ENCODE measurements around the gene BLID.

BLID gene

GRCh38 chr11:122138744-122139594 is 23.0 kb upstream of the BLID start:
- no peaks in the 10 kb centered on the region for H3K9me3 ChIP-seq (ENCODE audit: control insufficient read depth, low read depth, low read length)
- no peak overlapping the region for H3K9ac ChIP-seq (ENCODE audit: low read length)
- H3K36me3 ChIP-seq (ENCODE audit: control insufficient read depth, low read depth, low read length) = no peaks in the 10 kb centered on the region
- H3K27me3 ChIP-seq (ENCODE audit: control insufficient read depth, insufficient read depth, low read length) = peaks cover 31% of the 10 kb centered on the region
- no peaks in the 10 kb centered on the region for H3K4me1 ChIP-seq (ENCODE audit: control insufficient read depth, low read depth, low read length)
- no peak overlapping the region for H3K27ac ChIP-seq (ENCODE audit: low read length)
- H3K4me3 ChIP-seq (ENCODE audit: low read length) = no peak overlapping the region

- Histone ChIP-seq H3K4me1 (ENCODE audit: control insufficient read depth, low read depth, low read length) (no peaks in the 10 kb centered on the region), H3K27ac (ENCODE audit: low read length) (no peak overlapping the region), H3K4me3 (ENCODE audit: low read length) (no peak overlapping the region), H3K9me3 (ENCODE audit: control insufficient read depth, low read depth, low read length) (no peaks in the 10 kb centered on the region), H3K27me3 (ENCODE audit: control insufficient read depth, insufficient read depth, low read length) (peaks cover 31% of the 10 kb centered on the region), H3K36me3 (ENCODE audit: control insufficient read depth, low read depth, low read length) (no peaks in the 10 kb centered on the region), H3K9ac (ENCODE audit: low read length) (no peak overlapping the region)
Observed at GRCh38 chr11:122137078-122137793, 21.2 kb upstream of the BLID start.

- Histone ChIP-seq H3K9me3 (ENCODE audit: control insufficient read depth, low read depth, low read length) (no peaks in the 10 kb centered on the region), H3K36me3 (ENCODE audit: control insufficient read depth, low read depth, low read length) (no peaks in the 10 kb centered on the region), H3K9ac (ENCODE audit: low read length) (no peak overlapping the region), H3K4me3 (ENCODE audit: low read length) (no peak overlapping the region), H3K4me1 (ENCODE audit: control insufficient read depth, low read depth, low read length) (no peaks in the 10 kb centered on the region), H3K27ac (ENCODE audit: low read length) (no peak overlapping the region), H3K27me3 (ENCODE audit: control insufficient read depth, insufficient read depth, low read length) (no peaks in the 10 kb centered on the region)
Observed at GRCh38 chr11:122131126-122131525, 15.1 kb upstream of the BLID start.

- H3K9ac ChIP-seq (ENCODE audit: low read length) = no peak overlapping the region
- no peak overlapping the region for H3K4me3 ChIP-seq (ENCODE audit: low read length)
- no peaks in the 10 kb centered on the region for H3K4me1 ChIP-seq (ENCODE audit: control insufficient read depth, low read depth, low read length)
- no peaks in the 10 kb centered on the region for H3K9me3 ChIP-seq (ENCODE audit: control insufficient read depth, low read depth, low read length)
- no peaks in the 10 kb centered on the region for H3K36me3 ChIP-seq (ENCODE audit: control insufficient read depth, low read depth, low read length)
- H3K27me3 ChIP-seq (ENCODE audit: control insufficient read depth, insufficient read depth, low read length) = no peaks in the 10 kb centered on the region
- H3K27ac ChIP-seq (ENCODE audit: low read length) = no peak overlapping the region
Observed at GRCh38 chr11:122128146-122128545, 12.1 kb upstream of the BLID start.

- H3K36me3 ChIP-seq (ENCODE audit: control insufficient read depth, low read depth, low read length) = no peaks in the 10 kb centered on the region
- no peak overlapping the region for H3K4me3 ChIP-seq (ENCODE audit: low read length)
- H3K27me3 ChIP-seq (ENCODE audit: control insufficient read depth, insufficient read depth, low read length) = no peaks in the 10 kb centered on the region
- H3K9ac ChIP-seq (ENCODE audit: low read length) = no peak overlapping the region
- H3K4me1 ChIP-seq (ENCODE audit: control insufficient read depth, low read depth, low read length) = no peaks in the 10 kb centered on the region
- no peak overlapping the region for H3K27ac ChIP-seq (ENCODE audit: low read length)
- H3K9me3 ChIP-seq (ENCODE audit: control insufficient read depth, low read depth, low read length) = no peaks in the 10 kb centered on the region
Observed at GRCh38 chr11:122127020-122127419, 11.0 kb upstream of the BLID start.

- no peak overlapping the region for H3K4me3 ChIP-seq (ENCODE audit: low read length)
- no peaks in the 10 kb centered on the region for H3K9me3 ChIP-seq (ENCODE audit: control insufficient read depth, low read depth, low read length)
- H3K9ac ChIP-seq (ENCODE audit: low read length) = no peak overlapping the region
- H3K27ac ChIP-seq (ENCODE audit: low read length) = no peak overlapping the region
- no peaks in the 10 kb centered on the region for H3K4me1 ChIP-seq (ENCODE audit: control insufficient read depth, low read depth, low read length)
- no peaks in the 10 kb centered on the region for H3K36me3 ChIP-seq (ENCODE audit: control insufficient read depth, low read depth, low read length)
- H3K27me3 ChIP-seq (ENCODE audit: control insufficient read depth, insufficient read depth, low read length) = no peaks in the 10 kb centered on the region
Observed at GRCh38 chr11:122126024-122126688, 10.1 kb upstream of the BLID start.

- Histone ChIP-seq H3K4me1 (ENCODE audit: control insufficient read depth, low read depth, low read length) (no peaks in the 10 kb centered on the region), H3K27me3 (ENCODE audit: control insufficient read depth, insufficient read depth, low read length) (no peaks in the 10 kb centered on the region), H3K27ac (ENCODE audit: low read length) (no peak overlapping the region), H3K4me3 (ENCODE audit: low read length) (no peak overlapping the region), H3K9me3 (ENCODE audit: control insufficient read depth, low read depth, low read length) (no peaks in the 10 kb centered on the region), H3K36me3 (ENCODE audit: control insufficient read depth, low read depth, low read length) (no peaks in the 10 kb centered on the region), H3K9ac (ENCODE audit: low read length) (no peak overlapping the region)
Observed at GRCh38 chr11:122123263-122123929, 7.4 kb upstream of the BLID start.

- H3K9ac ChIP-seq (ENCODE audit: low read length) = no peak overlapping the region
- H3K4me3 ChIP-seq (ENCODE audit: low read length) = no peak overlapping the region
- no peaks in the 10 kb centered on the region for H3K4me1 ChIP-seq (ENCODE audit: control insufficient read depth, low read depth, low read length)
- H3K27ac ChIP-seq (ENCODE audit: low read length) = no peak overlapping the region
- no peaks in the 10 kb centered on the region for H3K36me3 ChIP-seq (ENCODE audit: control insufficient read depth, low read depth, low read length)
- H3K9me3 ChIP-seq (ENCODE audit: control insufficient read depth, low read depth, low read length) = no peaks in the 10 kb centered on the region
- H3K27me3 ChIP-seq (ENCODE audit: control insufficient read depth, insufficient read depth, low read length) = no peaks in the 10 kb centered on the region
Observed at GRCh38 chr11:122122179-122122578, 6.2 kb upstream of the BLID start.

GRCh38 chr11:122120096-122120495 is 4.1 kb upstream of the BLID start:
- no peaks in the 10 kb centered on the region for H3K9me3 ChIP-seq (ENCODE audit: control insufficient read depth, low read depth, low read length)
- H3K36me3 ChIP-seq (ENCODE audit: control insufficient read depth, low read depth, low read length) = no peaks in the 10 kb centered on the region
- H3K9ac ChIP-seq (ENCODE audit: low read length) = no peak overlapping the region
- H3K4me3 ChIP-seq (ENCODE audit: low read length) = no peak overlapping the region
- no peak overlapping the region for H3K27ac ChIP-seq (ENCODE audit: low read length)
- no peaks in the 10 kb centered on the region for H3K27me3 ChIP-seq (ENCODE audit: control insufficient read depth, insufficient read depth, low read length)
- peaks cover 5% of the 10 kb centered on the region for H3K4me1 ChIP-seq (ENCODE audit: control insufficient read depth, low read depth, low read length)

GRCh38 chr11:122116591-122116990 is 576 bp upstream of the BLID start:
- no peaks in the 10 kb centered on the region for H3K36me3 ChIP-seq (ENCODE audit: control insufficient read depth, low read depth, low read length)
- no peak overlapping the region for H3K27ac ChIP-seq (ENCODE audit: low read length)
- peaks cover 8% of the 10 kb centered on the region for H3K4me1 ChIP-seq (ENCODE audit: control insufficient read depth, low read depth, low read length)
- H3K9ac ChIP-seq (ENCODE audit: low read length) = no peak overlapping the region
- H3K9me3 ChIP-seq (ENCODE audit: control insufficient read depth, low read depth, low read length) = no peaks in the 10 kb centered on the region
- no peaks in the 10 kb centered on the region for H3K27me3 ChIP-seq (ENCODE audit: control insufficient read depth, insufficient read depth, low read length)
- H3K4me3 ChIP-seq (ENCODE audit: low read length) = no peak overlapping the region

GRCh38 chr11:122114976-122115375 is 1.0 kb downstream of the BLID start:
- Histone ChIP-seq H3K9me3 (ENCODE audit: control insufficient read depth, low read depth, low read length) (no peaks in the 10 kb centered on the region), H3K9ac (ENCODE audit: low read length) (no peak overlapping the region), H3K27me3 (ENCODE audit: control insufficient read depth, insufficient read depth, low read length) (no peaks in the 10 kb centered on the region), H3K36me3 (ENCODE audit: control insufficient read depth, low read depth, low read length) (no peaks in the 10 kb centered on the region), H3K27ac (ENCODE audit: low read length) (no peak overlapping the region), H3K4me3 (ENCODE audit: low read length) (no peak overlapping the region), H3K4me1 (ENCODE audit: control insufficient read depth, low read depth, low read length) (peaks cover 8% of the 10 kb centered on the region)

Data from iPS-18a (cell line).